ENCODE results near the gene TMEM182.

Gene TMEM182

GRCh38 chr2:102844911-102845310 lies 83.1 kb downstream of the TMEM182 start:
- no peak overlapping the region for H3K4me3 ChIP-seq (ENCODE audit: low read depth, low read length)
- in situ Hi-C loops (cut with HindIII; ENCODE audit: low sequenced_read_pairs): no loop called here
- no peak for TF ChIP-seq CTCF (IDR thresholded peaks at IDR 0.05; ENCODE audit: low read depth, low read length)
- no peak for DNase-seq (ENCODE audit: low read depth, low spot score)

GRCh38 chr2:102848366-102848839 lies 86.6 kb downstream of the TMEM182 start:
- H3K4me3 ChIP-seq (ENCODE audit: low read depth, low read length): peak overlapping the region; percentile 20
- in situ Hi-C loops (cut with HindIII; ENCODE audit: low sequenced_read_pairs): no loop called here
- DNase-seq (ENCODE audit: low read depth, low spot score): peak; percentile 55

GRCh38 chr2:102850888-102851287 lies 89.1 kb downstream of the TMEM182 start:
- in situ Hi-C loops (cut with HindIII; ENCODE audit: low sequenced_read_pairs): no loop called here
- no peak for TF ChIP-seq CTCF (IDR thresholded peaks at IDR 0.05; ENCODE audit: low read depth, low read length)
- H3K4me3 ChIP-seq (ENCODE audit: low read depth, low read length): no peak overlapping the region
- no peak for DNase-seq (ENCODE audit: low read depth, low spot score)

More at GRCh38 chr2:102848366-102848839, 86.6 kb downstream of the TMEM182 start:
- TF ChIP-seq CTCF (IDR thresholded peaks at IDR 0.05; ENCODE audit: low read depth, low read length): no peak

- in situ Hi-C loops (cut with HindIII; ENCODE audit: low sequenced_read_pairs): no loop called here
- no peak for TF ChIP-seq CTCF (IDR thresholded peaks at IDR 0.05; ENCODE audit: low read depth, low read length)
Observed at GRCh38 chr2:102852867-102853266, 91.0 kb downstream of the TMEM182 start.

More at GRCh38 chr2:102852867-102853266, 91.0 kb downstream of the TMEM182 start:
- DNase-seq (ENCODE audit: low read depth, low spot score): no peak
- H3K4me3 ChIP-seq (ENCODE audit: low read depth, low read length): no peak overlapping the region
